HUES48 (cell line): ENCODE measurements around the gene INO80D.
"Not testable (repeated sequence)": the region's sequence is repeated elsewhere in the genome, so short reads cannot be mapped to it uniquely, and the experiment has no call there.

Source experiments
- H3K27ac ChIP-seq: one replicate; pipeline ENCODE4 v1.7.0; 2013; ENCODE audit warnings: low read depth, low read length, inconsistent platforms
- H3K27me3 ChIP-seq: 2 replicates; pipeline ENCODE4 v1.6.1; 2013; ENCODE audit warnings: mild to moderate bottlenecking, low read length; ENCODE audit not compliant: control insufficient read depth, insufficient read depth
- H3K36me3 ChIP-seq: 2 replicates; pipeline ENCODE4 v1.6.1; 2013; ENCODE audit warnings: low read length; ENCODE audit not compliant: control insufficient read depth, insufficient read depth
- H3K4me1 ChIP-seq: 2 replicates; pipeline ENCODE4 v1.6.1; 2013; ENCODE audit warnings: mild to moderate bottlenecking, low read length; ENCODE audit not compliant: control insufficient read depth, insufficient read depth
- H3K4me3 ChIP-seq: 2 replicates; pipeline ENCODE4 v1.5.1; 2013; ENCODE audit warnings: mild to moderate bottlenecking, low read depth, low read length
- H3K9ac ChIP-seq: 2 replicates; pipeline ENCODE4 v1.6.1; 2013; ENCODE audit warnings: mild to moderate bottlenecking, low read depth, low read length, moderate library complexity
- H3K9me3 ChIP-seq: 2 replicates; pipeline ENCODE4 v1.6.1; 2013; ENCODE audit warnings: low read length; ENCODE audit not compliant: control insufficient read depth, insufficient read depth

Gene INO80D

DNA sequence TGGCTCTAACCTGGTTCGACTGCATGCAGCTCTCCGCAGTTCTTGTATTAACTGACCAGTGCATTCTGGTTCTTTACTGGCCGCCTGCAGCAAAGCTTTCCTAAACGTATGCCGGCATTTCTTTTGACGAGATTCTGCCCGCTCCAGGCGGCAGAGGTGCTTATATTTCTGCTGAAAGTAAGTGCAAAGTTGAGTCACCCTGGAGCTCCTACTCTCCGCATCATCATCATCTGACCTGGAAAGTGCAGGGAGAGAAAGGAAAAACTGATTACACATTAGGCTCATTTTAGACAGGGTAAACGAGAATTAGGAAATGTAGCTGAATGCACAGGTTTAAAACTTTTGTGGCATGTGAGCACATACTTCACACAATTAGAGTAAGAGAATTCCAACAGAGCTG lies 57.9 kb downstream of the INO80D start:
- peaks cover 15% of the 10 kb centered on the region; the same call in 1 of the 2 replicates for H3K4me1 ChIP-seq
- H3K36me3 ChIP-seq, result peaks cover 48% of the 10 kb centered on the region
- H3K4me3 ChIP-seq, result no peak overlapping the region
- H3K9ac ChIP-seq, result no peak overlapping the region
- H3K9me3 ChIP-seq, result no peaks in the 10 kb centered on the region
- peak overlapping the region; percentile 18 for H3K27ac ChIP-seq
- no peaks in the 10 kb centered on the region for H3K27me3 ChIP-seq

- Histone ChIP-seq H3K27ac (no peak overlapping the region), H3K9me3 (no peaks in the 10 kb centered on the region), H3K36me3 (peaks cover 50% of the 10 kb centered on the region), H3K4me1 (no peaks in the 10 kb centered on the region), H3K9ac (no peak overlapping the region), H3K27me3 (no peaks in the 10 kb centered on the region), H3K4me3 (no peak overlapping the region)
Measured at GRCh38 chr2:206023183-206023582, 62.8 kb downstream of the INO80D start.

DNA sequence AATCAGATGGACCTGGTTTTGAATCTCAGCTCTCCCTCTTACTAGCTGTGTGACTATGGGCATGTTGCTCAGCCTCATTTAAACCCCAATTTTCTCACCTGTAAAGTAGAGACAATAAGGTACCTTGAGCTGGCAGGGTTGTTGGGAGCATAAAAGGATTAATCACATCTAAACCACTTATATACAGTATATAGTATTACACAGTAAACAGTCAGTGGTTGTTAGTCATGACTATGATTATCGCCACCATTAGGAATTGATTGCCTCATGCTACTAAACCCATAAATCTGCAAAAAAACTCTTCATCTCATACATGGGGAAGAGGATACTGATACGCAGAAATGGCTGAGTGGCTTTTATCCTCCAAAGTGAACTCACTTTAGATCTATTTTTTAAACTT lies 65.8 kb downstream of the INO80D start:
- Histone ChIP-seq H3K4me1 (no peaks in the 10 kb centered on the region), H3K36me3 (peaks cover 64% of the 10 kb centered on the region), H3K27me3 (no peaks in the 10 kb centered on the region), H3K9ac (no peak overlapping the region), H3K27ac (no peak overlapping the region), H3K4me3 (no peak overlapping the region), H3K9me3 (peaks cover 22% of the 10 kb centered on the region)

- H3K27ac ChIP-seq, H3K4me3 ChIP-seq, H3K9ac ChIP-seq, H3K27me3 ChIP-seq, H3K4me1 ChIP-seq: not testable (repeated sequence)
- H3K36me3 ChIP-seq, result peaks cover 73% of the 10 kb centered on the region
- peaks cover 22% of the 10 kb centered on the region for H3K9me3 ChIP-seq
Measured at GRCh38 chr2:206015746-206016145, 70.2 kb downstream of the INO80D start.

DNA sequence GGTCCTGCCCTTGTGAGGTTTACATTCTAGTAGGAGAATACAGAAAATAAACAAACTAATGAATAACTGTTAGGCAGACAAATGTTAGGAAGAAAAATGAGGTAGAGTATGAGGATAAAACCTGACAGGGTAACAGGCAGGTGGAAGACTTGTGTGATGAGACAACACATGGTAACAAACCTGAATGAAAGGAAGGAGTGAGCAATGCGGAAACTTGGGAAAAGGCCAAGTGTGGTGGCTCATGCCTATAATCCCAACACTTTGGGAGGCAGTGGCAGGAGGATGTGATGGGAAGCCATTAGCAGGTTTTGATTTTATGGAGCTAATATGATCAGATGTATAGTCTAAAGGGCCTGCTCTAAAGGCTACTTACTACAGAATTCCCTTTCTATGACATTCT lies 74.2 kb downstream of the INO80D start:
- Histone ChIP-seq H3K27ac (no peak overlapping the region), H3K27me3 (no peaks in the 10 kb centered on the region), H3K36me3 (peaks cover 70% of the 10 kb centered on the region), H3K9me3 (peaks cover 12% of the 10 kb centered on the region), H3K4me1 (no peaks in the 10 kb centered on the region), H3K9ac (no peak overlapping the region), H3K4me3 (no peak overlapping the region)

- H3K4me1 ChIP-seq, result no peaks in the 10 kb centered on the region
- H3K27me3 ChIP-seq, result no peaks in the 10 kb centered on the region
- H3K4me3 ChIP-seq, result no peak overlapping the region
- H3K27ac ChIP-seq, result no peak overlapping the region
- peaks cover 6% of the 10 kb centered on the region; the same call in 1 of the 2 replicates for H3K9me3 ChIP-seq
- H3K36me3 ChIP-seq, result peaks cover 70% of the 10 kb centered on the region
- no peak overlapping the region for H3K9ac ChIP-seq
Measured at GRCh38 chr2:206011018-206011614, 74.9 kb downstream of the INO80D start.

GRCh38 chr2:206004004-206004693 lies 81.8 kb downstream of the INO80D start:
- peaks cover 5% of the 10 kb centered on the region; the same call in 1 of the 2 replicates for H3K4me1 ChIP-seq
- H3K36me3 ChIP-seq, result peaks cover 79% of the 10 kb centered on the region
- H3K9ac ChIP-seq, result no peak overlapping the region
- no peak overlapping the region for H3K27ac ChIP-seq
- H3K27me3 ChIP-seq, result no peaks in the 10 kb centered on the region
- no peak overlapping the region for H3K4me3 ChIP-seq
- no peaks in the 10 kb centered on the region for H3K9me3 ChIP-seq

GRCh38 chr2:206002440-206002839 lies 83.5 kb downstream of the INO80D start:
- Histone ChIP-seq H3K27me3 (no peaks in the 10 kb centered on the region), H3K9ac (no peak overlapping the region), H3K27ac (no peak overlapping the region), H3K36me3 (peaks cover 79% of the 10 kb centered on the region), H3K9me3 (no peaks in the 10 kb centered on the region), H3K4me3 (no peak overlapping the region), H3K4me1 (peaks cover 5% of the 10 kb centered on the region; the same call in 1 of the 2 replicates)

DNA sequence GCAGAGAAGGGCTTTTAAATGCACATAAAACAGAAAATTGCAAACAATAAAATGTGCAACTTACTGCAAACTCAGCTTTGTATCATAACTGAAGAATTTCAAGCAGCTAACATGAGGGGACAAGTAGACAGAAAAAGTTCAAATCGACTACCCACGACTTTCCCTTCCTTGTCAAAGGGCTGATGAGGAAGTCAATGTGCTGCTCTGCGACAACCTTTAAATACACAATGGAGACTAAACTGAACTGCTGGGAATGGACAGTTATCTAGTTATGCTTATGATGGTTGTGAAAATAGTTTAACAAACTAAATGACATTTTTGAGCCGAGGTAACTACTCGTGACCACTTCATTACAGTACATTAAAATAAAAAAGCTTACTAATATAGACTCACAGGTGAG lies 84.1 kb downstream of the INO80D start:
- Histone ChIP-seq H3K36me3 (peaks cover 74% of the 10 kb centered on the region), H3K27me3 (no peaks in the 10 kb centered on the region), H3K27ac (no peak overlapping the region), H3K4me1 (peaks cover 5% of the 10 kb centered on the region; the same call in 1 of the 2 replicates), H3K9ac (no peak overlapping the region), H3K4me3 (no peak overlapping the region), H3K9me3 (no peaks in the 10 kb centered on the region)

DNA sequence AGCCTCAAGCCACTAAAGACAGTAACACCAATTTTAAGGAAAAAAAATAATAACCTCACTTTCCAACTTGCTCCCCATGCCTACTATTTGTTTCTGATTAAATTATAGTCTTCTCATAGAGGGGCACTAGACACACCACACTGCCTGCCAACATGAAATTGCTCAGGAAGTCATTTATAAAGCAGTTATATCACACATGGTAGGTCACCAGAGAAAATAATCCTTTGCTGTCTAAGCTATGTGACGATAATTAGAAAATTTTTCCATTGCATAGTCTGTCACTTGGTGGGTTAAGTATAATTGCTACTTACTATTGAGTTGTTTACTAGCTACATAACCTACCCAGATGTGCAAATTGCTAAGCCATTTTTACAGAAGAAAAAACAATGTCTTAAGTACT lies 85.2 kb downstream of the INO80D start:
- Histone ChIP-seq H3K9me3 (no peaks in the 10 kb centered on the region), H3K36me3 (peaks cover 73% of the 10 kb centered on the region), H3K27ac (no peak overlapping the region), H3K27me3 (no peaks in the 10 kb centered on the region), H3K4me1 (peaks cover 5% of the 10 kb centered on the region; the same call in 1 of the 2 replicates), H3K4me3 (no peak overlapping the region), H3K9ac (no peak overlapping the region)

DNA sequence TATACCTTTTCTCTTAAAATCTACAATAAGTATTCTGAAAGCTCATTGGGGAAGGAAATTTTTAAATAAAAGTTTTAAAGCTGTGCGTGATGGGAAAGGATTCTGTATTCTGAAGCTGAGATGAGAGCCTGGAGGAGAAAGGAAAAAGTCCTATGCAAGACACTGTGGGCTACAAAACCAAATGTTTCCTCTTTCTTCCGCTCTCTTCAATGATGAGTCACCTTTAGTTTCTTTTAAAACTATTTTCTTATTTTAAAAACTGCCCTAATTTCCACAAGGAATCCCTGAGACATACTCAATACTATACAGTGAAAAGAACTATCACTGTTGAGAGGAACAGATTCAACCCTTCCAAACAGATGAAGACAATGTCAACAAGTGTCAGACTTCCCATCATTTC lies 87.4 kb downstream of the INO80D start:
- no peak overlapping the region for H3K9ac ChIP-seq
- H3K9me3 ChIP-seq, result no peaks in the 10 kb centered on the region
- H3K27me3 ChIP-seq, result no peaks in the 10 kb centered on the region
- H3K27ac ChIP-seq, result no peak overlapping the region
- H3K36me3 ChIP-seq, result peaks cover 62% of the 10 kb centered on the region
- no peak overlapping the region for H3K4me3 ChIP-seq
- H3K4me1 ChIP-seq, result no peaks in the 10 kb centered on the region
